ENCODE results near the gene ABCA1. TPM values are rescaled to one million over a fixed set of nuclear protein-coding genes. Genes with fewer than 3 reads are reported as not detected.

The ABCA1 gene
- polyA plus RNA-seq, 1 donor (not counting 4 experiments of a cell fraction or from before 2014, with no cell fraction given): 23.0 TPM

- no peak for TF ChIP-seq CTCF (optimal IDR thresholded peaks at IDR 0.05 in 1 of 3, IDR thresholded peaks at IDR 0.05 in 1 of 3, conservative IDR thresholded peaks at IDR 0.05 in 1 of 3; ENCODE audit: extremely low read depth in 1 of 3, insufficient read depth in 2 of 3, low read length in 3 of 3)
- Histone ChIP-seq H3K4me1 (ENCODE audit: control insufficient read depth, extremely low read depth, insufficient read depth, low read length) (peaks cover 7% of the 10 kb centered on the region), H3K9ac (ENCODE audit: control insufficient read depth, extremely low read depth, insufficient read depth, low read length) (no peak overlapping the region), H3K4me2 (ENCODE audit: control insufficient read depth, extremely low read depth, insufficient read depth, low read depth, low read length) (no peak overlapping the region), H2AFZ (ENCODE audit: control insufficient read depth, low read length) (no peak overlapping the region), H3K9me3 (ENCODE audit: control insufficient read depth, low read depth, low read length) (no peaks in the 10 kb centered on the region), H3K79me2 (ENCODE audit: control insufficient read depth, insufficient read depth, low read length) (peaks cover 9% of the 10 kb centered on the region), H4K20me1 (ENCODE audit: control insufficient read depth, extremely low read depth, insufficient read depth, low read length) (no peaks in the 10 kb centered on the region), H3K27me3 (ENCODE audit: control insufficient read depth, extremely low read depth, insufficient read depth, low read length) (no peaks in the 10 kb centered on the region), H3K4me3 (ENCODE audit: control insufficient read depth in 2 of 3, extremely low read depth in 1 of 3, insufficient read depth in 2 of 3, low read depth in 1 of 3, low read length in 3 of 3) (no peak overlapping the region), H3K27ac (ENCODE audit: control insufficient read depth, insufficient read depth, low read length) (no peak overlapping the region), H3K36me3 (ENCODE audit: control insufficient read depth in 2 of 2, extremely low read depth in 1 of 2, insufficient read depth in 2 of 2, low read length in 2 of 2) (no peaks in the 10 kb centered on the region), H3K9me1 (ENCODE audit: control insufficient read depth, extremely low read depth, insufficient read depth, low read length) (no peaks in the 10 kb centered on the region)
- DNase-seq (ENCODE audit: low read depth, low spot score): no peak
- FAIRE-seq: no peak
- dilution Hi-C loops (cut with MboI; ENCODE audit: extremely low pct_ligation_motif_present, low sequenced_read_pairs): no loop called here
Observed at GRCh38 chr9:104750185-104750767, 177.7 kb downstream of the ABCA1 start.

- peak overlapping the region; percentile 80 to 91 (median 90) for H3K4me3 ChIP-seq (ENCODE audit: control insufficient read depth in 2 of 3, extremely low read depth in 1 of 3, insufficient read depth in 2 of 3, low read depth in 1 of 3, low read length in 3 of 3)
- H3K9ac ChIP-seq (ENCODE audit: control insufficient read depth, extremely low read depth, insufficient read depth, low read length): peak overlapping the region; percentile 92
- peaks cover 7% of the 10 kb centered on the region for H3K4me1 ChIP-seq (ENCODE audit: control insufficient read depth, extremely low read depth, insufficient read depth, low read length)
- H3K27me3 ChIP-seq (ENCODE audit: control insufficient read depth, extremely low read depth, insufficient read depth, low read length): no peaks in the 10 kb centered on the region
- DNase-seq (ENCODE audit: low read depth, low spot score) (no peak), FAIRE-seq (no peak)
- no peaks in the 10 kb centered on the region for H3K9me3 ChIP-seq (ENCODE audit: control insufficient read depth, low read depth, low read length)
- dilution Hi-C loops (cut with MboI; ENCODE audit: extremely low pct_ligation_motif_present, low sequenced_read_pairs): no loop called here
- TF ChIP-seq CTCF (optimal IDR thresholded peaks at IDR 0.05 in 1 of 3, IDR thresholded peaks at IDR 0.05 in 1 of 3, conservative IDR thresholded peaks at IDR 0.05 in 1 of 3; ENCODE audit: extremely low read depth in 1 of 3, insufficient read depth in 2 of 3, low read length in 3 of 3) (no peak), EZH2 (IDR thresholded peaks at IDR 0.05; ENCODE audit: low read length) (no peak)
- H3K79me2 ChIP-seq (ENCODE audit: control insufficient read depth, insufficient read depth, low read length): peaks cover 9% of the 10 kb centered on the region
- peak overlapping the region; percentile 80 for H2AFZ ChIP-seq (ENCODE audit: control insufficient read depth, low read length)
- no peaks in the 10 kb centered on the region for H3K9me1 ChIP-seq (ENCODE audit: control insufficient read depth, extremely low read depth, insufficient read depth, low read length)
- peak overlapping the region; percentile 87 for H3K27ac ChIP-seq (ENCODE audit: control insufficient read depth, insufficient read depth, low read length)
- peak overlapping the region; percentile 82 for H3K4me2 ChIP-seq (ENCODE audit: control insufficient read depth, extremely low read depth, insufficient read depth, low read depth, low read length)
- H4K20me1 ChIP-seq (ENCODE audit: control insufficient read depth, extremely low read depth, insufficient read depth, low read length): no peaks in the 10 kb centered on the region
- H3K36me3 ChIP-seq (ENCODE audit: control insufficient read depth in 2 of 2, extremely low read depth in 1 of 2, insufficient read depth in 2 of 2, low read length in 2 of 2): no peaks in the 10 kb centered on the region
Observed at GRCh38 chr9:104748359-104749031, 179.5 kb downstream of the ABCA1 start.

Measured in keratinocyte (primary cell).